ENCODE data around the gene LINS1.

The LINS1 gene

GRCh38 chr15:100547961-100548360, 54.0 kb downstream of the LINS1 start:
- DNase-seq, result no peak

- no peak for DNase-seq
Observed at GRCh38 chr15:100544946-100545345, 57.0 kb downstream of the LINS1 start.

GRCh38 chr15:100544338-100544841, 57.6 kb downstream of the LINS1 start:
- DNase-seq, result no peak

GRCh38 chr15:100542290-100542689, 59.7 kb downstream of the LINS1 start:
- no peak for DNase-seq

DNA sequence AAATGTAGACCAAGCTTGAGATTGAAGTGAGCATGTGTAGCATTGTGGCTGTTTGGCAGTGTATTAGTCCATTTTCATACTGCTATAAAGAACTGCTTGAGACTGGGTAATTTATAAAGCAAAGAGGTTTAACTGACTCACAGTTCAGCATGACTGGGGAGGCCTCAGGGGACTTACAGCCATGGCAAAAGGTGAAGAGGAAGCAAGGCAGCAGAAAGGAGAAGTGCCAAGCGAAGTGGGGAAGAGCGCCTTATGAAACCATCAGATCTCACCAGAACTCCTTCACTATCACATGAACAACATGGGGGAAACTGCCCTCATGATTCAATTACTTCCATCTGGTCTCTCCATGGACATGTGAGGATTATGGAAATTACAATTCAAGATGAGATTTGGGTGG, 64.7 kb downstream of the LINS1 start:
- no peak for DNase-seq

GRCh38 chr15:100536733-100537132, 65.3 kb downstream of the LINS1 start:
- no peak for DNase-seq

DNA sequence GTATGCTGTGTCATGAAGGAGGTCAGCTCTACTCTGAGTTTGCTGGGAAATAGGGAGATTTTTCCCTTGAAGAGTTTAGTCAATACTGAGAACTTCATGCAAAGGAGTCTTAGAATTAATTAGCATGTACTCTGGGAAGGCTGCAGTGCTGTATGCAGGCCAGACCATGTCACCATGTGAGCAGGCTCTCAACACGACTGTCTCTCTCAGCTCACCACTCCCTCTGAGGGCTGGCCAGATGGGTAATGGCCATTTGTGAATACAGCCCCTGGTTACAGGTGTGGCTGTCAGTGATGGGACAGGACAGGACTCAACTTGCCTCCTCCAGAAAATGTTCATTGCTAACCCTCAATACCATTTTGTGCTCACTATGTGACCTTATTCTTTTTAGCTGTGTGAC, 68.1 kb downstream of the LINS1 start:
- no peak for DNase-seq

DNA sequence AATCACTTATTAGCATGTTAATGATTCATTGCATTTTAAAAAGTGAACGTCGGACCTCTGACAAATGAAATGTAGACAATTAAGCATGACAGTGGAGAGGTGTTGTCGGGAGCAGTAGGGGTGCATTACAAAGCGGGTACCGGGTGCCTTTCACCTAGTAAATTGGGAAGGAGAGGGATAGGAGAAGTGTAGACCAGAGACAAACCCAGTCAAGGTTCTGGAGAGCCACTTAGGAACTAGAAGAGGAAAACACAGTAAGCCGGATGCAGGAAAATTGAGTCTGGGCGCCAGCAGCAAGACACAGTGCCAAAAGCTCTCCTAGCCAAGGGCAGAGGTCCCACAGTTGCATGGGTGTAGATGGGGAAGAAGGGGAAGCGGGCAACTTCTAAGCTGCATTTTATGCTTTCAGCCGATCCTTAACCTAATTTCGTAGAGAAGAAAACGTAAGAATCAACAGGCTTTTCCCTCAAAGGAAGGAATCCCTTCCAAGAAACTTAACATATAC, 70.1 kb downstream of the LINS1 start:
- no peak for DNase-seq

GRCh38 chr15:100531204-100531603, 70.8 kb downstream of the LINS1 start:
- DNase-seq, result no peak

- DNase-seq, result no peak
Observed at GRCh38 chr15:100529556-100529955, 72.4 kb downstream of the LINS1 start.

- DNase-seq, result no peak
Observed at GRCh38 chr15:100528833-100529428, 73.1 kb downstream of the LINS1 start, which contains the start of gene CERS3. CERS3 (minus strand) TSS chr15:100528950; CDS start chr15:100501849, 27,101 bp downstream.

- DNase-seq, result no peak
Observed at GRCh38 chr15:100526027-100526481, 75.9 kb downstream of the LINS1 start.

GRCh38 chr15:100525436-100525835, 76.5 kb downstream of the LINS1 start:
- DNase-seq, result no peak

GRCh38 chr15:100524326-100524725, 77.7 kb downstream of the LINS1 start:
- DNase-seq, result no peak

- no peak for DNase-seq
Observed at GRCh38 chr15:100521907-100522306, 80.1 kb downstream of the LINS1 start.

GRCh38 chr15:100520132-100520921, 81.7 kb downstream of the LINS1 start:
- no peak for DNase-seq

DNA sequence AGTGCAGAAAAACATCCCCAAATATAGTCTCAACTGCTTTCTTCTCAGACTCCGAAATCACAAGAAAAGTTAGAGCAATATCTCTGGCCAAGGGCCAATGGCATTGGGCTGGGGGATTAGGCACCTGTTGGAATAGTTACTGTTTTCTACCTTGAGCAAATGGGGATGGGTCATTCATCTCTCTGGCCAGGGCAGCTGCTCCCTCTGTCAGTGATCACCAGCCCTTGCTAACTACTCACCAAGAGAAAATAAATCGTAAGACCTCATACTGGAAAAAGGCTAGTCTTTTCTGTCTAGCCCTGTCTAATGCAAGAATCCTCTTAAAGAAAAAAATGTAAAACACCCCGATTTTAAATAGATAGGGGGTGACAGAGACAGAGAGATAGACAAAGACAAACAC, 84.1 kb downstream of the LINS1 start:
- no peak for DNase-seq
